ENCODE measurements around the gene C2CD2L. TPM values are rescaled to one million over a fixed set of nuclear protein-coding genes. Genes with fewer than 3 reads are reported as not detected.

The C2CD2L gene
- total RNA-seq, 1 experiment from 2014 or later = 6.4 TPM

DNA sequence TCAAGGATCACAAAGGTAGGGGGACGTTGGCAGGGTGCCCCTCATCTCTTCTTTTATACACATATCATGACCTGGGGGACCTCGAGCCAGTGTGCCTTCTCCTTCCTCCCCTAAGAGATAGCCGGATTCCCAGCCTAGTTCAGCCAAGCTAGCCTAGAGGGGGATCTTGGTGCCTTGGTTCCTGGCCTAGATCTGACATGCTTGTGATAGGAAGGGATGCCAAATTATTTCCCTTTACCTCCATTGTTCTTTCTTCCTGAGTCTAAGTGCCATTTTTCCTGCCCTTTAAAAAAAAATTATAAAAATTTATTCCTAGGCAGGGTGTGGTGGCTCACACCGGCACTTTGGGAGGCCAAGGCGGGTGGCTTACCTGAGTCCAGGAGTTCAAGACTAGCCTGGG lies 7.2 kb downstream of the C2CD2L start:
- CTCF ChIA-PET = no interaction called here
- H3K27ac Mint-ChIP-seq = no peak overlapping the region
- no peaks in the 10 kb centered on the region for H3K9me3 Mint-ChIP-seq
- POLR2A ChIA-PET = no interaction called here
- peaks cover 3% of the 10 kb centered on the region for H3K27me3 Mint-ChIP-seq (ENCODE audit: low read depth)
- H3K36me3 Mint-ChIP-seq = no peaks in the 10 kb centered on the region; the same call in 1 of the 2 replicates
- no peak for DNase-seq (ENCODE audit: low spot score)
- H3K4me3 Mint-ChIP-seq = no peak overlapping the region
- TF ChIP-seq SMAD4 (CRISPR knock-in tag; IDR thresholded peaks at IDR 0.05) = no peak
- ATAC-seq = no peak
- peaks cover 15% of the 10 kb centered on the region for H3K4me1 Mint-ChIP-seq

DNA sequence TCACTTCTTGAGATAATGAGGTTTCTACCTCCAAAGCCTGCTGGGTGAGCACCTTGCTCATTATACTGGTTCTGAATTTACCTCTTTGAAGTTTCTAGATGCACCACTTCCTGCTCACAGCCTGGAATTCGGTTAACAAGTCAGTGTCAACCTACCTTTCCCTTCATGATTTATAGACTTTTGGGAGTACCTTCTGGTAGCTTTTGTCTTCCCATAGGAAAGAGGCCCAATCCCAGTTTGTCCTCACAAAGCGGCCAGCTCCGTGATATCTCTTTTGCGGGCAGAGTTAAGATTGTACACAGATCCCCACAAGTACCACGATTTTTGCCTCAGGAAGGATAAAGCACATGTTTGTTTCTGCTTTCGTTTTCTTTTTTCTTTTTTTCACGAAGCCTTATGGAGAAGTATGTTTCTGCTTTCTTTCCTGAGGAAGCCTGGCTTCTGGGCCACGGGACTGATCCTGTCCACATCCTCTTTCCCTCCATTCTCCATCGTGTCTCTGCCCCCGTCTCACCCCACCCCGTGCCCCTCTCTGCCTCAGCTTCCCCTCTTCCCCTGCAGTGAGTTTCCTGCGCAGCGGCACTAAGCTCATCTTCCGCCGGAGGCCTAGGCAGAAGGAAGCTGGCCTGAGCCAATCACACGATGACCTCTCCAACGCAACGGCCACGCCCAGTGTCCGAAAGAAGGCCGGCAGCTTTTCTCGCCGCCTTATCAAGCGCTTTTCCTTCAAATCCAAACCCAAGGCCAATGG lies 8.5 kb downstream of the C2CD2L start:
- TF ChIP-seq PRRX2 (CRISPR knock-in tag; IDR thresholded peaks at IDR 0.05) (no peak), GTF2I (CRISPR knock-in tag; conservative IDR thresholded peaks at IDR 0.05) (no peak), ETV6 (CRISPR knock-in tag; IDR thresholded peaks at IDR 0.05) (no peak), ZNF671 (CRISPR knock-in tag; IDR thresholded peaks at IDR 0.05) (no peak), FOXJ3 (CRISPR knock-in tag; IDR thresholded peaks at IDR 0.05; ENCODE audit: borderline replicate concordance) (no peak), ZNF416 (CRISPR knock-in tag; IDR thresholded peaks at IDR 0.05) (no peak), JUN (CRISPR knock-in tag; IDR thresholded peaks at IDR 0.05) (no peak)
- TF ChIP-seq, protein P1, sequence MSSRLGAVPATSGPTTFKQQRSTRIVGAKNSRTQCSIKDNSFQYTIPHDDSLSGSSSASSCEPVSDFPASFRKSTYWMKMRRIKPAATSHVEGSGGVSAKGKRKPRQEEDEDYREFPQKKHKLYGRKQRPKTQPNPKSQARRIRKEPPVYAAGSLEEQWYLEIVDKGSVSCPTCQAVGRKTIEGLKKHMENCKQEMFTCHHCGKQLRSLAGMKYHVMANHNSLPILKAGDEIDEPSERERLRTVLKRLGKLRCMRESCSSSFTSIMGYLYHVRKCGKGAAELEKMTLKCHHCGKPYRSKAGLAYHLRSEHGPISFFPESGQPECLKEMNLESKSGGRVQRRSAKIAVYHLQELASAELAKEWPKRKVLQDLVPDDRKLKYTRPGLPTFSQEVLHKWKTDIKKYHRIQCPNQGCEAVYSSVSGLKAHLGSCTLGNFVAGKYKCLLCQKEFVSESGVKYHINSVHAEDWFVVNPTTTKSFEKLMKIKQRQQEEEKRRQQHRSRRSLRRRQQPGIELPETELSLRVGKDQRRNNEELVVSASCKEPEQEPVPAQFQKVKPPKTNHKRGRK (CRISPR knock-in tag; IDR thresholded peaks at IDR 0.05; ENCODE audit: borderline replicate concordance) = no peak
- TF ChIP-seq, protein P2, sequence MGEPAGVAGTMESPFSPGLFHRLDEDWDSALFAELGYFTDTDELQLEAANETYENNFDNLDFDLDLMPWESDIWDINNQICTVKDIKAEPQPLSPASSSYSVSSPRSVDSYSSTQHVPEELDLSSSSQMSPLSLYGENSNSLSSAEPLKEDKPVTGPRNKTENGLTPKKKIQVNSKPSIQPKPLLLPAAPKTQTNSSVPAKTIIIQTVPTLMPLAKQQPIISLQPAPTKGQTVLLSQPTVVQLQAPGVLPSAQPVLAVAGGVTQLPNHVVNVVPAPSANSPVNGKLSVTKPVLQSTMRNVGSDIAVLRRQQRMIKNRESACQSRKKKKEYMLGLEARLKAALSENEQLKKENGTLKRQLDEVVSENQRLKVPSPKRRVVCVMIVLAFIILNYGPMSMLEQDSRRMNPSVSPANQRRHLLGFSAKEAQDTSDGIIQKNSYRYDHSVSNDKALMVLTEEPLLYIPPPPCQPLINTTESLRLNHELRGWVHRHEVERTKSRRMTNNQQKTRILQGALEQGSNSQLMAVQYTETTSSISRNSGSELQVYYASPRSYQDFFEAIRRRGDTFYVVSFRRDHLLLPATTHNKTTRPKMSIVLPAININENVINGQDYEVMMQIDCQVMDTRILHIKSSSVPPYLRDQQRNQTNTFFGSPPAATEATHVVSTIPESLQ (CRISPR knock-in tag; IDR thresholded peaks at IDR 0.05) = no peak
- TF ChIP-seq, protein P3, sequence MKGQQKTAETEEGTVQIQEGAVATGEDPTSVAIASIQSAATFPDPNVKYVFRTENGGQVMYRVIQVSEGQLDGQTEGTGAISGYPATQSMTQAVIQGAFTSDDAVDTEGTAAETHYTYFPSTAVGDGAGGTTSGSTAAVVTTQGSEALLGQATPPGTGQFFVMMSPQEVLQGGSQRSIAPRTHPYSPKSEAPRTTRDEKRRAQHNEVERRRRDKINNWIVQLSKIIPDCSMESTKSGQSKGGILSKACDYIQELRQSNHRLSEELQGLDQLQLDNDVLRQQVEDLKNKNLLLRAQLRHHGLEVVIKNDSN (CRISPR knock-in tag; IDR thresholded peaks at IDR 0.05) = no peak
- TF ChIP-seq, protein P4, sequence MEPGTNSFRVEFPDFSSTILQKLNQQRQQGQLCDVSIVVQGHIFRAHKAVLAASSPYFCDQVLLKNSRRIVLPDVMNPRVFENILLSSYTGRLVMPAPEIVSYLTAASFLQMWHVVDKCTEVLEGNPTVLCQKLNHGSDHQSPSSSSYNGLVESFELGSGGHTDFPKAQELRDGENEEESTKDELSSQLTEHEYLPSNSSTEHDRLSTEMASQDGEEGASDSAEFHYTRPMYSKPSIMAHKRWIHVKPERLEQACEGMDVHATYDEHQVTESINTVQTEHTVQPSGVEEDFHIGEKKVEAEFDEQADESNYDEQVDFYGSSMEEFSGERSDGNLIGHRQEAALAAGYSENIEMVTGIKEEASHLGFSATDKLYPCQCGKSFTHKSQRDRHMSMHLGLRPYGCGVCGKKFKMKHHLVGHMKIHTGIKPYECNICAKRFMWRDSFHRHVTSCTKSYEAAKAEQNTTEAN (CRISPR knock-in tag; IDR thresholded peaks at IDR 0.05) = no peak
- TF ChIP-seq, protein P5, sequence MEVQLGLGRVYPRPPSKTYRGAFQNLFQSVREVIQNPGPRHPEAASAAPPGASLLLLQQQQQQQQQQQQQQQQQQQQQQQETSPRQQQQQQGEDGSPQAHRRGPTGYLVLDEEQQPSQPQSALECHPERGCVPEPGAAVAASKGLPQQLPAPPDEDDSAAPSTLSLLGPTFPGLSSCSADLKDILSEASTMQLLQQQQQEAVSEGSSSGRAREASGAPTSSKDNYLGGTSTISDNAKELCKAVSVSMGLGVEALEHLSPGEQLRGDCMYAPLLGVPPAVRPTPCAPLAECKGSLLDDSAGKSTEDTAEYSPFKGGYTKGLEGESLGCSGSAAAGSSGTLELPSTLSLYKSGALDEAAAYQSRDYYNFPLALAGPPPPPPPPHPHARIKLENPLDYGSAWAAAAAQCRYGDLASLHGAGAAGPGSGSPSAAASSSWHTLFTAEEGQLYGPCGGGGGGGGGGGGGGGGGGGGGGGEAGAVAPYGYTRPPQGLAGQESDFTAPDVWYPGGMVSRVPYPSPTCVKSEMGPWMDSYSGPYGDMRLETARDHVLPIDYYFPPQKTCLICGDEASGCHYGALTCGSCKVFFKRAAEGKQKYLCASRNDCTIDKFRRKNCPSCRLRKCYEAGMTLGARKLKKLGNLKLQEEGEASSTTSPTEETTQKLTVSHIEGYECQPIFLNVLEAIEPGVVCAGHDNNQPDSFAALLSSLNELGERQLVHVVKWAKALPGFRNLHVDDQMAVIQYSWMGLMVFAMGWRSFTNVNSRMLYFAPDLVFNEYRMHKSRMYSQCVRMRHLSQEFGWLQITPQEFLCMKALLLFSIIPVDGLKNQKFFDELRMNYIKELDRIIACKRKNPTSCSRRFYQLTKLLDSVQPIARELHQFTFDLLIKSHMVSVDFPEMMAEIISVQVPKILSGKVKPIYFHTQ (CRISPR knock-in tag; IDR thresholded peaks at IDR 0.05) = no peak
- POLR2A ChIA-PET = interaction anchor here (1.0 kb wide), 1 partner anchor 9 kb away, joined by 4 read pairs; the partner anchor contains the start of gene C2CD2L
- Mint-ChIP-seq H3K36me3 (no peaks in the 10 kb centered on the region; the same call in 1 of the 2 replicates), H3K9me3 (no peaks in the 10 kb centered on the region), H3K27me3 (ENCODE audit: low read depth) (no peaks in the 10 kb centered on the region; the same call in 1 of the 2 replicates), H3K4me1 (peaks cover 14% of the 10 kb centered on the region), H3K4me3 (no peak overlapping the region), H3K27ac (0 out of 2 replicates have a peak overlapping the region, but pooled peaks have one; percentile 41)
- CTCF ChIA-PET = interaction anchor here (0.6 to 0.9 kb wide), 2 partner anchors 13 to 29 kb away, joined by 3 to 4 read pairs; no protein-coding TSS in a partner anchor
- ATAC-seq (peak; percentile 64), DNase-seq (ENCODE audit: low spot score) (no peak)
